HG03575 (cell line): ENCODE measurements around the gene ACSL6.

Source experiments
- ATAC-seq: cut with Tn5 transposase; IDR thresholded peaks from one replicate; pipeline ENCODE4 v1.9.1; 2021; ENCODE audit not compliant: unreplicated experiment, insufficient number of reproducible peaks, low FRiP score; ENCODE audit errors: extremely low read depth

The ACSL6 gene

GRCh38 chr5:132019857-132020555, 8.5 kb upstream of the ACSL6 start:
- peak; percentile 98 for ATAC-seq

- no peak for ATAC-seq
Observed at GRCh38 chr5:132019337-132019736, 7.9 kb upstream of the ACSL6 start.

GRCh38 chr5:132017738-132018625, 6.5 kb upstream of the ACSL6 start:
- no peak for ATAC-seq

GRCh38 chr5:132017316-132017715, 5.9 kb upstream of the ACSL6 start:
- ATAC-seq: no peak

GRCh38 chr5:132016721-132017250, 5.3 kb upstream of the ACSL6 start:
- ATAC-seq: no peak

GRCh38 chr5:132013711-132014110, 2.3 kb upstream of the ACSL6 start:
- no peak for ATAC-seq

- ATAC-seq: no peak
Observed at GRCh38 chr5:132013006-132013689, 1.7 kb upstream of the ACSL6 start.

- ATAC-seq: no peak
Observed at GRCh38 chr5:132012371-132013005, 1.0 kb upstream of the ACSL6 start.

GRCh38 chr5:132010989-132011621, 353 bp downstream of the ACSL6 start:
- ATAC-seq: no peak

GRCh38 chr5:132010645-132010988, 841 bp downstream of the ACSL6 start:
- no peak for ATAC-seq

- ATAC-seq: no peak
Observed at GRCh38 chr5:132009706-132010405, 1.6 kb downstream of the ACSL6 start.

GRCh38 chr5:132008961-132009680, 2.3 kb downstream of the ACSL6 start:
- no peak for ATAC-seq

GRCh38 chr5:132008163-132008473, 3.3 kb downstream of the ACSL6 start:
- no peak for ATAC-seq

GRCh38 chr5:132007399-132008162, 3.9 kb downstream of the ACSL6 start:
- ATAC-seq: no peak

GRCh38 chr5:132006331-132007120, 4.9 kb downstream of the ACSL6 start:
- ATAC-seq: no peak

- no peak for ATAC-seq
Observed at GRCh38 chr5:132005591-132005990, 5.9 kb downstream of the ACSL6 start.
